OCI-LY7 (cell line): Measurements from ENCODE around the gene PLA2G3. TPM values are rescaled to one million over a fixed set of nuclear protein-coding genes. Genes with fewer than 3 reads are reported as not detected.

Experiments used
- BruUV-seq: library from RNA; stranded (reverse); fragments of 400-500 nt; replicated peaks from 2 replicates; lab custom pipeline; 2021; lab: Mats Ljungman, UMichigan
- CTCF ChIA-PET: fragments of 300-600 bp; sonication (Branson Sonifier 250); formaldehyde crosslinking; loops from one replicate; lab custom pipeline; 2022; ENCODE audit warnings: antibody characterized with exemption; ENCODE audit not compliant: unreplicated experiment; lab: Charles Lee
- POLR2A ChIA-PET: fragments of 300-600 bp; sonication (Branson Sonifier 250); formaldehyde crosslinking; loops from one replicate; lab custom pipeline; 2022; ENCODE audit warnings: antibody characterized with exemption; lab: Charles Lee
- DNase-seq: peaks from one replicate; pipeline ENCODE4 v3.0.0-alpha.2; 2015; ENCODE audit warnings: low spot score
- H2AFZ ChIP-seq: fragments of 200-600 bp; sonication (generic), shearing (Covaris generic); 2 replicates; pipeline ENCODE4 v1.6.1; 2014; ENCODE audit warnings: mild to moderate bottlenecking, antibody characterized with exemption, low read length, moderate library complexity
- H3K27ac ChIP-seq: fragments of 200-600 bp; sonication (generic); 2 replicates; pipeline ENCODE4 v1.5.1; 2014; ENCODE audit warnings: mixed run types, low read depth, mild to moderate bottlenecking, moderate library complexity, low read length, inconsistent platforms; ENCODE audit not compliant: poor library complexity, severe bottlenecking
- H3K36me3 ChIP-seq: fragments of 200-600 bp; sonication (generic); 2 replicates; pipeline ENCODE4 v1.6.1; 2014; ENCODE audit warnings: mild to moderate bottlenecking, antibody characterized with exemption, low read length, moderate library complexity, mixed read lengths; ENCODE audit not compliant: insufficient read depth
- H3K4me1 ChIP-seq: fragments of 200-600 bp; sonication (generic); 2 replicates; pipeline ENCODE4 v1.5.1; 2014; ENCODE audit warnings: mild to moderate bottlenecking, low read length; ENCODE audit not compliant: insufficient read depth, poor library complexity, severe bottlenecking
- H3K4me2 ChIP-seq: fragments of 200-600 bp; sonication (generic); 2 replicates; pipeline ENCODE4 v1.6.1; 2014; ENCODE audit warnings: mild to moderate bottlenecking, low read length
- H3K4me3 ChIP-seq: fragments of 200-600 bp; sonication (generic); 2 replicates; pipeline ENCODE4 v1.5.1; 2014; ENCODE audit warnings: mild to moderate bottlenecking, low read depth, low read length; ENCODE audit not compliant: poor library complexity, severe bottlenecking
- H3K79me2 ChIP-seq: fragments of 200-600 bp; sonication (generic); 2 replicates; pipeline ENCODE4 v1.6.1; 2016; ENCODE audit warnings: low read depth, mild to moderate bottlenecking, low read length, moderate library complexity, mixed read lengths; ENCODE audit not compliant: insufficient read depth
- H3K9me2 ChIP-seq: fragments of 200-600 bp; sonication (generic); 2 replicates; pipeline ENCODE4 v1.6.1; 2016; ENCODE audit warnings: mild to moderate bottlenecking, low read length, mixed read lengths; ENCODE audit not compliant: insufficient read depth
- H3K9me3 ChIP-seq: fragments of 200-600 bp; sonication (generic); 2 replicates; pipeline ENCODE4 v1.6.1; 2014; ENCODE audit warnings: mild to moderate bottlenecking, mixed run types, low read length, mixed read lengths
- H4K20me1 ChIP-seq: fragments of 200-600 bp; sonication (generic); 2 replicates; pipeline ENCODE4 v1.6.1; 2014; ENCODE audit warnings: mild to moderate bottlenecking, antibody characterized with exemption, low read length, moderate library complexity, mixed read lengths; ENCODE audit not compliant: insufficient read depth
- EZH2phosphoT487 ChIP-seq: fragments of 200-600 bp; sonication (generic); IDR thresholded peaks from 2 replicates; pipeline ENCODE4 v1.6.1; 2018; ENCODE audit warnings: low read depth, borderline replicate concordance, mild to moderate bottlenecking, mixed run types, antibody characterized with exemption, low read length, moderate library complexity, mixed read lengths
- intact Hi-C: fragments of 100-400 bp; cut with micrococcal nuclease; formaldehyde crosslinking; loops from one replicate; pipeline ENCODE4 v1.10.0; 2022; ENCODE audit not compliant: unreplicated experiment
- total RNA-seq, 2 experiments: library from RNA; depleted of rRNA in 1 of 2; stranded (reverse); fragments of >200 nt in 1 of 2; shearing (Covaris generic) in 1 of 2; gene quantifications; 2 replicates each; pipeline ENCODE4 v1.2.3, GENCODE V29; 2014 to 2022
- TF ChIP-seq, protein P1 (sequence below): fragments of 200-600 bp; sonication (generic); conservative IDR thresholded peaks from 2 replicates; pipeline ENCODE4 v1.5.1; 2014; ENCODE audit warnings: mild to moderate bottlenecking, antibody characterized with exemption, low read length, moderate library complexity, mixed read lengths

Gene PLA2G3
- total RNA-seq, 2 experiments from 2014 or later, result not detected

DNA sequence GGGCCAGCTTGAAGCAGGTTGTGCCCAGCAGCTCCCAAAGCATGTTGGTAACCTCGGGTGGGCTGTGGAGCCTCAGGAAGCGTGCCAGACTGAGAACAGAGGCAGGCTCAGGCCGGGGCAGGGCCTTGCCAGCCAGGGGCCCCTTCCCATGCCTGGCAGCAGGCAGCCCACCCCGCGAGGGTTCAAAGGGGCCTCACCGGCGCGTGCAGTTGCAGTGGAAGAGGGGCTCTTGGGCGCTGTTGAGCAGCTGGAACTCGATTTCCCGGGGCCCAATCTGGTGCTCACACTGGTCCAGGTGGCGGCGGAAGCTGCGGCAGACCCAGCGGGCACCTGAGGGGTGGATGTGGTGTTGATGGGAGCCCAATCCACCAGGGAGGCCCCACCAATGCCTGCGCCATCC is 3.6 kb downstream of the PLA2G3 start:
- CTCF ChIA-PET, result no interaction called here
- Histone ChIP-seq H2AFZ (no peak overlapping the region), H3K4me1 (no peaks in the 10 kb centered on the region), H3K36me3 (no peaks in the 10 kb centered on the region), H3K9me3 (no peaks in the 10 kb centered on the region), H3K27ac (no peak overlapping the region), H3K79me2 (no peaks in the 10 kb centered on the region), H3K4me3 (no peak overlapping the region), H3K9me2 (no peaks in the 10 kb centered on the region), H3K4me2 (no peak overlapping the region), H4K20me1 (no peaks in the 10 kb centered on the region)
- intact Hi-C loops, result no loop called here
- DNase-seq, result no peak
- TF ChIP-seq, protein P1, sequence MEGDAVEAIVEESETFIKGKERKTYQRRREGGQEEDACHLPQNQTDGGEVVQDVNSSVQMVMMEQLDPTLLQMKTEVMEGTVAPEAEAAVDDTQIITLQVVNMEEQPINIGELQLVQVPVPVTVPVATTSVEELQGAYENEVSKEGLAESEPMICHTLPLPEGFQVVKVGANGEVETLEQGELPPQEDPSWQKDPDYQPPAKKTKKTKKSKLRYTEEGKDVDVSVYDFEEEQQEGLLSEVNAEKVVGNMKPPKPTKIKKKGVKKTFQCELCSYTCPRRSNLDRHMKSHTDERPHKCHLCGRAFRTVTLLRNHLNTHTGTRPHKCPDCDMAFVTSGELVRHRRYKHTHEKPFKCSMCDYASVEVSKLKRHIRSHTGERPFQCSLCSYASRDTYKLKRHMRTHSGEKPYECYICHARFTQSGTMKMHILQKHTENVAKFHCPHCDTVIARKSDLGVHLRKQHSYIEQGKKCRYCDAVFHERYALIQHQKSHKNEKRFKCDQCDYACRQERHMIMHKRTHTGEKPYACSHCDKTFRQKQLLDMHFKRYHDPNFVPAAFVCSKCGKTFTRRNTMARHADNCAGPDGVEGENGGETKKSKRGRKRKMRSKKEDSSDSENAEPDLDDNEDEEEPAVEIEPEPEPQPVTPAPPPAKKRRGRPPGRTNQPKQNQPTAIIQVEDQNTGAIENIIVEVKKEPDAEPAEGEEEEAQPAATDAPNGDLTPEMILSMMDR, result no peak
- no peak for TF ChIP-seq EZH2phosphoT487
- no TSS peak for BruUV-seq
- POLR2A ChIA-PET, result no interaction called here

DNA sequence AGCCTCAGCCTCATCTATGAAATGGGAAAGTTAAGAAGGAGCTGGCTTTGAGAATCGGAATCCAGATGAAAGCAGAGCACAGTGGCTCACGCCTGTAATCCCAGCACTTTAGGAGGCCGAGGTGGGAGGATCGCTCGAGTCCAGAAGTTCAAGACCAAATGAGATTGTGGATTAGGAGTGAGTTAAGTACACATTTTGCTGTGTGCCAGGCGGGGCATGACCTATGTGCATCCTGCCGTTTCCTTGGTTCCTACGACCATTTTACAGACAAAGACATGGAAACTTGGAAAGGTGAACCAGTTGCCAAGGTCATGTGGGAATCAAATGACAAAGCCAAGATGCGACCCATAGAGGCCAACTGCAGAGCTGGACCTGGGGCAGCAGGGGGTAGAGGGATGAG is 4.2 kb downstream of the PLA2G3 start:
- no peak overlapping the region for H3K4me3 ChIP-seq
- intact Hi-C loops, result no loop called here
- H3K27ac ChIP-seq, result no peak overlapping the region
- no peaks in the 10 kb centered on the region for H3K9me3 ChIP-seq
- no peaks in the 10 kb centered on the region for H3K79me2 ChIP-seq
- H4K20me1 ChIP-seq, result no peaks in the 10 kb centered on the region
- TF ChIP-seq EZH2phosphoT487, result no peak
- TF ChIP-seq, protein P1, result no peak
- CTCF ChIA-PET, result no interaction called here
- no peaks in the 10 kb centered on the region for H3K36me3 ChIP-seq
- H2AFZ ChIP-seq, result no peak overlapping the region
- no peak overlapping the region for H3K4me2 ChIP-seq
- DNase-seq, result no peak
- H3K9me2 ChIP-seq, result no peaks in the 10 kb centered on the region
- POLR2A ChIA-PET, result interaction anchor here (1.5 kb wide), 1 partner anchor 8 kb away, joined by 4 read pairs; no protein-coding TSS in a partner anchor
- H3K4me1 ChIP-seq, result no peaks in the 10 kb centered on the region
- BruUV-seq, result no TSS peak

DNA sequence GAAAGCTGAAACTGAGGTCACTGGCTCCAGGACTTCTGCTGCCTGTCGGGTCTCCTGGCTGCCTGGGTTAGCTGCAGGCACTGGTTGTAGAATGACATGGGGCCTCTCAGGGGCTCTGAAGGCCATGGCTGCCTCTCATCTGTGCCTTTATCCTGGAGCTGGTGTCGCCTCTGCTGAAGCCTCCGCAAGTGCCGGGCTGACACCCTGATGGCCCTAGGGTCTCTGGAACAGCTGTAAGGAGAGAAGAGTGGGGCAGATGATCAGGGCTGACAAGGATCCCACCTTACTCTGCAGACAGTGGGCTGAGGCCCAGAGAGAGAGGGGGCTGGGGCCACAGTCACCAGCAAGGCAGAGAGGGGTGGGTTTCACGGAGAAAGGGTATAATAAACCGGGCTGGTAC is 4.6 kb downstream of the PLA2G3 start:
- Histone ChIP-seq H3K79me2 (no peaks in the 10 kb centered on the region), H3K9me2 (no peaks in the 10 kb centered on the region), H3K4me3 (no peak overlapping the region), H3K9me3 (no peaks in the 10 kb centered on the region), H4K20me1 (no peaks in the 10 kb centered on the region), H3K4me2 (no peak overlapping the region), H3K36me3 (no peaks in the 10 kb centered on the region), H2AFZ (no peak overlapping the region), H3K27ac (no peak overlapping the region), H3K4me1 (no peaks in the 10 kb centered on the region)
- ChIA-PET CTCF (no interaction called here), POLR2A (interaction anchor here (1.5 kb wide), 1 partner anchor 9 kb away, joined by 4 read pairs; no protein-coding TSS in a partner anchor)
- intact Hi-C loops, result no loop called here
- no peak for DNase-seq
- TF ChIP-seq EZH2phosphoT487, result no peak
- TF ChIP-seq, protein P1, result no peak
- BruUV-seq, result no TSS peak
